CD4-positive, alpha-beta T cell (primary cell): ENCODE results near the gene IGFBPL1. TPM values are rescaled to one million over a fixed set of nuclear protein-coding genes. Genes with fewer than 3 reads are reported as not detected.

Source experiments
- ATAC-seq: fragments of 200-7000 bp; cut with Tn5 transposase; one replicate; pipeline ENCODE4 v1.10.0; 2022; ENCODE audit warnings: mild to moderate bottlenecking; ENCODE audit not compliant: poor library complexity
- CTCF ChIA-PET: fragments of 350-600 bp; sonication (Branson Sonifier 250); formaldehyde crosslinking; loops from one replicate; lab custom pipeline; 2021; ENCODE audit warnings: antibody characterized with exemption, inconsistent platforms; lab: Charles Lee
- POLR2A ChIA-PET: fragments of 350-600 bp; sonication (Branson Sonifier 250); formaldehyde crosslinking; loops from one replicate; lab custom pipeline; 2021; ENCODE audit warnings: antibody characterized with exemption, inconsistent platforms; lab: Charles Lee
- DNase-seq, 14 experiments: peaks; one replicate each; pipeline ENCODE4 v3.0.0-alpha.2; 2013 to 2020; ENCODE audit warnings: mixed read lengths in 2 of 14
- H3K27ac ChIP-seq, 2 donors: one replicate each; pipeline versions ENCODE4 v1.5.1 to v1.7.0; 2013; ENCODE audit warnings: low read length in 2 of 2, low read depth in 1 of 2, mild to moderate bottlenecking in 1 of 2
- H3K27me3 ChIP-seq, 2 experiments: 1 replicate in 1 of 2; 2 replicates in 1 of 2; pipeline versions ENCODE4 v1.6.1 to v1.7.0; 2013; ENCODE audit warnings: low read length in 2 of 2, control low read depth in 1 of 2, mild to moderate bottlenecking in 1 of 2, moderate library complexity in 1 of 2; ENCODE audit not compliant: insufficient read depth in 2 of 2, control insufficient read depth in 1 of 2
- H3K36me3 ChIP-seq: one replicate; pipeline ENCODE4 v1.6.1; 2013; ENCODE audit warnings: low read length, control low read depth; ENCODE audit not compliant: insufficient read depth
- H3K4me1 ChIP-seq: one replicate; pipeline ENCODE4 v1.6.1; 2013; ENCODE audit warnings: low read length, control low read depth; ENCODE audit not compliant: insufficient read depth
- H3K4me3 ChIP-seq: one replicate; pipeline ENCODE4 v1.5.1; 2013; ENCODE audit warnings: mild to moderate bottlenecking, low read length, moderate library complexity
- H3K9me3 ChIP-seq, 2 experiments: 1 replicate in 1 of 2; 2 replicates in 1 of 2; pipeline versions ENCODE4 v1.6.1 to v1.7.0; 2013; ENCODE audit warnings: low read length in 2 of 2, mild to moderate bottlenecking in 2 of 2, control low read depth in 1 of 2, moderate library complexity in 1 of 2; ENCODE audit not compliant: control insufficient read depth in 1 of 2, insufficient read depth in 1 of 2
- H3K27ac Mint-ChIP-seq: one replicate; pipeline ENCODE4 v1.8.0; 2020; ENCODE audit warnings: mixed read lengths
- H3K27me3 Mint-ChIP-seq: one replicate; pipeline ENCODE4 v1.8.0; 2021; ENCODE audit warnings: mixed read lengths
- H3K36me3 Mint-ChIP-seq: one replicate; pipeline ENCODE4 v1.8.0; 2021; ENCODE audit warnings: low read depth, mixed read lengths
- H3K4me1 Mint-ChIP-seq: one replicate; pipeline ENCODE4 v1.8.0; 2021; ENCODE audit warnings: low read depth, mixed read lengths
- H3K4me3 Mint-ChIP-seq: one replicate; pipeline ENCODE4 v1.8.0; 2020; ENCODE audit warnings: mild to moderate bottlenecking, mixed read lengths
- H3K9me3 Mint-ChIP-seq: one replicate; pipeline ENCODE4 v1.8.0; 2020; ENCODE audit warnings: mixed read lengths
- intact Hi-C, 2 experiments: fragments of 100-400 bp; cut with DNase I in 1 of 2; cut with micrococcal nuclease in 1 of 2; formaldehyde crosslinking; loops; one replicate each; pipeline versions ENCODE4 v1.15.1 to v1.9.0; 2023 to 2025; cut with DNase I, micrococcal nuclease
- total RNA-seq, 174 experiments: library from RNA in 2 of 174; stranded (reverse) in 2 of 174; gene quantifications; one replicate each; pipeline ENCODE4 v1.2.3 and lab custom pipeline; 2021 to 2026
- TF ChIP-seq, protein P1 (sequence below): fragments of 200-600 bp; IDR thresholded peaks from one replicate; pipeline ENCODE4 v1.8.0; 2022; ENCODE audit warnings: antibody characterized with exemption, mild to moderate bottlenecking

Gene IGFBPL1
- total RNA-seq, 2 experiments from 2014 or later = not detected

DNA sequence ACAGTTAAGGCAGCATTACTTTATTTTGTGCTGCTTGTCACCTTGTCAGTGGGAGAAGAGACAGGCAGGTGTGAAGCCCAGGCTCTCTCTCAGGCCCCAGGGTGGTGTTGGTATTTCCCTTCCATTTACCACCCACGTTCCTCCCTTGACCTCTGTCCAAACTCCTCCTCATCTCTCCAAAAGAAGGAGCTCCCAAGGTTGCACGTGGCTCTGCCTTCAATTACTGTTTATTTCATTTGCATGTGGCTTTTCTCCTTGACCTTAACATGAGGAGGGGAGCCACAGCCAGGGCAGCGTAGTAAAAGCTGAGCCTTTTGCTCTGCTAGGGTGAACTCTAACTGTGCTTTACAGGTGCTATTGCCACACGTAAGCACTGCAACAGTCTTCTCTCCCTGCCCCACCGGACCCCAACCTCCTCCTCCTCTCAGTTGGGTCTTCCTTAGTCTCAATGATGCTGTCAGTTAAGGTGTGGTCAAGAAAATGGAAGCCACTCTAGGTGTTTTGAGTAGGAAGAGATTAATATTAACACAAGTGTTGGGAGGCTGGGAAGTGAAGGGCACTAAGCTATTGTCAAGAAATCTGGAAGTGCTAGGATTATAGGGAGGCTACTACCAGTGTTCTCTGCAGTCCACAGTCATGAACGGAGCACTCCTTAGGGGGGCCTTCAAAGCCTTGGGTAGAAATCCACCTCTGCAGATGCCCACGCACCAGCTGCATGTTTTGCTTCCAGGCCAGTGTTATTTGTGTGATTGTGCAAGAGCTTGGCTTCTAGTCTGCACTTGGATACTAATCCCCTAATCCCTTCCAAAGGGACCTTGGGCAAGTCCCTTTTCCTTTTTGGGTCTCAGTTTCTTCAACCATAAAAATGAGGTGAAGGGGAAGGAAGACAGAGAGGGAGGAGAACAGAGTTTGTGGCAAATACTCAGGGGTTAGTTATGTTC is 35.7 kb downstream of the IGFBPL1 start:
- H3K4me3 ChIP-seq = no peak overlapping the region
- intact Hi-C loops = no loop called here
- TF ChIP-seq, protein P1, sequence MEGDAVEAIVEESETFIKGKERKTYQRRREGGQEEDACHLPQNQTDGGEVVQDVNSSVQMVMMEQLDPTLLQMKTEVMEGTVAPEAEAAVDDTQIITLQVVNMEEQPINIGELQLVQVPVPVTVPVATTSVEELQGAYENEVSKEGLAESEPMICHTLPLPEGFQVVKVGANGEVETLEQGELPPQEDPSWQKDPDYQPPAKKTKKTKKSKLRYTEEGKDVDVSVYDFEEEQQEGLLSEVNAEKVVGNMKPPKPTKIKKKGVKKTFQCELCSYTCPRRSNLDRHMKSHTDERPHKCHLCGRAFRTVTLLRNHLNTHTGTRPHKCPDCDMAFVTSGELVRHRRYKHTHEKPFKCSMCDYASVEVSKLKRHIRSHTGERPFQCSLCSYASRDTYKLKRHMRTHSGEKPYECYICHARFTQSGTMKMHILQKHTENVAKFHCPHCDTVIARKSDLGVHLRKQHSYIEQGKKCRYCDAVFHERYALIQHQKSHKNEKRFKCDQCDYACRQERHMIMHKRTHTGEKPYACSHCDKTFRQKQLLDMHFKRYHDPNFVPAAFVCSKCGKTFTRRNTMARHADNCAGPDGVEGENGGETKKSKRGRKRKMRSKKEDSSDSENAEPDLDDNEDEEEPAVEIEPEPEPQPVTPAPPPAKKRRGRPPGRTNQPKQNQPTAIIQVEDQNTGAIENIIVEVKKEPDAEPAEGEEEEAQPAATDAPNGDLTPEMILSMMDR = no peak
- H3K36me3 ChIP-seq = no peaks in the 10 kb centered on the region
- Mint-ChIP-seq H3K27ac (no peak overlapping the region), H3K27me3 (peaks cover 5% of the 10 kb centered on the region), H3K4me1 (peaks cover 11% of the 10 kb centered on the region), H3K4me3 (no peak overlapping the region), H3K36me3 (peaks cover 5% of the 10 kb centered on the region), H3K9me3 (no peaks in the 10 kb centered on the region)
- POLR2A ChIA-PET = no interaction called here
- H3K9me3 ChIP-seq = peaks cover 0 to 6% of the 10 kb centered on the region in 2 experiments
- H3K27ac ChIP-seq = no peak overlapping the region
- DNase-seq (no peak), ATAC-seq (no peak)
- H3K4me1 ChIP-seq = peaks cover 12% of the 10 kb centered on the region
- CTCF ChIA-PET = no interaction called here
- H3K27me3 ChIP-seq = peaks cover 0 to 3% of the 10 kb centered on the region in 2 experiments

DNA sequence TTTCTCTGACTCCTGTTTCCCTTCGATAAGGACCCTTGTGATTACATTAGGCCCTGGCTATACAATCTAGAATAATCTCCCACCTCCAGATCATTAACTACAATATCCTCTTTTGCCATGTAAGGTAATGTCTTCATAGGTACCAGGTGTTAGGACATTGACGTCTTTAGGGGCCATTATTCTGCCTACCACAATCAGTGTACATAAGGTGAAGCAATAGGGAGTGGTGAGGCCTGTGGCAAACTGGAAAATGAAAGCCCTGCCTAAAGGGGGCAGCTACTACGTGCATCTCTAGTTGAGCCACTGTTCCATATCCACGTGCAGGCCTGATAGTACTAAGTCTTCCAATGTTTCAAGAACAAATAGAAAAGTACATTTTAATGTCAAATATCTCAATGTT is 36.5 kb downstream of the IGFBPL1 start:
- DNase-seq (no peak), ATAC-seq (no peak)
- ChIA-PET POLR2A (no interaction called here), CTCF (no interaction called here)
- H3K36me3 ChIP-seq = no peaks in the 10 kb centered on the region
- peaks cover 0 to 6% of the 10 kb centered on the region in 2 experiments for H3K9me3 ChIP-seq
- Mint-ChIP-seq H3K4me1 (peaks cover 5% of the 10 kb centered on the region), H3K27me3 (peaks cover 5% of the 10 kb centered on the region), H3K9me3 (no peaks in the 10 kb centered on the region), H3K4me3 (no peak overlapping the region), H3K36me3 (peaks cover 5% of the 10 kb centered on the region), H3K27ac (no peak overlapping the region)
- H3K4me1 ChIP-seq = peaks cover 4% of the 10 kb centered on the region
- H3K4me3 ChIP-seq = no peak overlapping the region
- intact Hi-C loops = no loop called here
- no peak overlapping the region for H3K27ac ChIP-seq
- TF ChIP-seq, protein P1 = no peak
- H3K27me3 ChIP-seq = peaks cover 0 to 3% of the 10 kb centered on the region in 2 experiments

DNA sequence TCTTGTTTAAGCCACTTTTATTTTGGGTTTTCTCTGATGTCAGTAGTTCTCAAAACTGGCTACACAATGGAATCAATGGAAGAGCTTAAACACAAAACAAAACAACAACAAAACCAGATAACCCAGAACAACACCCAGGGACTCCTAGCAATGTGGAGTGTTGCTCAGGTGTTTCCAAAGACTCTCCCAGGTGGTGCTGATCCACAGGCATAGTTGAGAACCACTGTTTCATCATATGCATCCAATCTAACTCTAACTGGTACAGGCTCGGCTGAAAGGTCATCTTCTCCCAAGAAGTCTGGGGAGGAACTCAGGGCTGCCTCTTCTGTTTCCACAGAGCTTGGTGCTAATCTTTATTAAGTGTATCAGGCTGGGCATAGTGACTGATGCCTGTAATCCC is 37.2 kb downstream of the IGFBPL1 start:
- TF ChIP-seq, protein P1 = no peak
- ATAC-seq (no peak), DNase-seq (no peak)
- Histone ChIP-seq H3K27me3 (peaks cover 0 to 3% of the 10 kb centered on the region in 2 experiments), H3K4me3 (no peak overlapping the region), H3K4me1 (peaks cover under 1% of the 10 kb centered on the region), H3K27ac (no peak overlapping the region), H3K36me3 (no peaks in the 10 kb centered on the region), H3K9me3 (peaks cover 0 to 6% of the 10 kb centered on the region in 2 experiments)
- H3K4me3 Mint-ChIP-seq = no peak overlapping the region
- POLR2A ChIA-PET = no interaction called here
- intact Hi-C loops = no loop called here
- H3K27me3 Mint-ChIP-seq = peaks cover 5% of the 10 kb centered on the region
- H3K9me3 Mint-ChIP-seq = no peaks in the 10 kb centered on the region
- H3K4me1 Mint-ChIP-seq = peaks cover 2% of the 10 kb centered on the region
- CTCF ChIA-PET = no interaction called here
- no peak overlapping the region for H3K27ac Mint-ChIP-seq
- peaks cover 2% of the 10 kb centered on the region for H3K36me3 Mint-ChIP-seq
